Astrocyte (in vitro differentiated cells and primary cell): Measurements from ENCODE around the gene ROR2. TPM values are rescaled to one million over a fixed set of nuclear protein-coding genes. Genes with fewer than 3 reads are reported as not detected.

Experiments
- DNase-seq: peaks from one replicate; pipeline ENCODE4 v3.0.0-alpha.2; 2010; ENCODE audit warnings: low read depth
- FAIRE-seq: peaks from 2 replicates; lab custom pipeline; 2011; peaks lifted over from hg19 to GRCh38; lab: Jason Lieb, UNC
- H2AFZ ChIP-seq: 2 replicates; pipeline ENCODE4 v1.6.0; 2012; ENCODE audit warnings: low read depth, low read length, inconsistent platforms
- H3K27ac ChIP-seq: 2 replicates; pipeline ENCODE4 v1.5.1; 2011; ENCODE audit warnings: low read depth, low read length, inconsistent platforms
- H3K27me3 ChIP-seq: 2 replicates; pipeline ENCODE4 v1.6.0; 2011; ENCODE audit warnings: low read length, inconsistent platforms; ENCODE audit not compliant: insufficient read depth
- H3K36me3 ChIP-seq: 2 replicates; pipeline ENCODE4 v1.5.1; 2011; ENCODE audit warnings: low read length, inconsistent platforms; ENCODE audit not compliant: insufficient read depth
- H3K4me1 ChIP-seq: 2 replicates; pipeline ENCODE4 v1.5.1; 2011; ENCODE audit warnings: low read length, inconsistent platforms; ENCODE audit not compliant: insufficient read depth
- H3K4me2 ChIP-seq: 2 replicates; pipeline ENCODE4 v1.6.0; 2012; ENCODE audit warnings: low read length, inconsistent platforms
- H3K4me3 ChIP-seq: 2 replicates; pipeline ENCODE4 v1.5.1; 2011; ENCODE audit warnings: low read depth, mild to moderate bottlenecking, low read length, inconsistent platforms; ENCODE audit not compliant: insufficient read depth
- H3K79me2 ChIP-seq: 2 replicates; pipeline ENCODE4 v1.6.0; 2012; ENCODE audit warnings: mild to moderate bottlenecking, low read length, inconsistent platforms; ENCODE audit not compliant: insufficient read depth
- H3K9ac ChIP-seq: 2 replicates; pipeline ENCODE4 v1.6.0; 2012; ENCODE audit warnings: mild to moderate bottlenecking, low read length, inconsistent platforms
- H3K9me3 ChIP-seq: 2 replicates; pipeline ENCODE4 v1.5.1; 2012; ENCODE audit warnings: low read depth, mild to moderate bottlenecking, low read length, inconsistent platforms; ENCODE audit not compliant: insufficient read depth
- H4K20me1 ChIP-seq: 2 replicates; pipeline ENCODE4 v1.6.0; 2012; ENCODE audit warnings: low read length, inconsistent platforms; ENCODE audit not compliant: insufficient read depth
- H3K27ac Mint-ChIP-seq: one replicate; pipeline ENCODE4 v1.8.0; 2021; ENCODE audit warnings: mild to moderate bottlenecking, mixed read lengths; ENCODE audit not compliant: unreplicated experiment
- H3K27me3 Mint-ChIP-seq: one replicate; pipeline ENCODE4 v1.8.0; 2021; ENCODE audit warnings: low read depth, mixed read lengths; ENCODE audit not compliant: unreplicated experiment
- H3K36me3 Mint-ChIP-seq: one replicate; pipeline ENCODE4 v1.8.0; 2021; ENCODE audit warnings: low read depth, mixed read lengths; ENCODE audit not compliant: unreplicated experiment
- H3K4me1 Mint-ChIP-seq: one replicate; pipeline ENCODE4 v1.8.0; 2021; ENCODE audit warnings: low read depth, mixed read lengths; ENCODE audit not compliant: unreplicated experiment
- H3K4me3 Mint-ChIP-seq: one replicate; pipeline ENCODE4 v1.8.0; 2021; ENCODE audit warnings: mild to moderate bottlenecking, moderate library complexity, mixed read lengths; ENCODE audit not compliant: unreplicated experiment
- H3K9me3 Mint-ChIP-seq: one replicate; pipeline ENCODE4 v1.8.0; 2021; ENCODE audit warnings: mild to moderate bottlenecking, mixed read lengths; ENCODE audit not compliant: unreplicated experiment
- EZH2 ChIP-seq: IDR thresholded peaks from 2 replicates; pipeline ENCODE4 v1.6.1; 2012; ENCODE audit warnings: mild to moderate bottlenecking, low read length, inconsistent platforms; ENCODE audit not compliant: insufficient read depth
- total RNA-seq: library from RNA; stranded (reverse); gene quantifications from 2 replicates; pipeline ENCODE4 v1.2.1, GENCODE V29; 2021
- TF ChIP-seq, protein P1 (sequence below): IDR thresholded peaks from 2 replicates; pipeline ENCODE4 v1.5.1; 2011; ENCODE audit warnings: low read depth, mild to moderate bottlenecking, inconsistent platforms, low read length, moderate library complexity; ENCODE audit not compliant: insufficient read depth

ROR2 gene
- total RNA-seq, 1 donor from 2014 or later = 4.9 TPM

DNA sequence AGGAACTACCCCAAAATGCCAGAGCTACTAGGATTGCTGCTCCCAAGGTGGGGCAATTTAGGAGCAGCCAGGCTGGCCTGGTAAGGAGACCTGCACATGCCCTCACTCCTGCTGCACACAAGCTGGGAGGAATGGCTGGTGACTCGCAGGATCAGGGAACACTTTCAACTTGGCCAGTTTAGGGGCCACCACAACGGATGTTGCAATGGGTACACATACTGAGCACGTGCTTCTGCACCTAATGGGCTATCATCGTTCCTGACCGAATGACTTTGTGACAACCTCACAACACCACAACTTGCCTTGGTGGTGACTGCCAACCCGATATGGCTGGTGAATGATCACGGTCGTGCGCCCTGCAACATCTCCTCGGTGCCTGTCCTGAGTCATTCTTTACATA is 172.0 kb downstream of the ROR2 start:
- Histone ChIP-seq H3K27ac (no peak overlapping the region), H2AFZ (no peak overlapping the region), H3K36me3 (no peaks in the 10 kb centered on the region), H3K9ac (no peak overlapping the region), H4K20me1 (no peaks in the 10 kb centered on the region), H3K4me3 (no peak overlapping the region), H3K79me2 (no peaks in the 10 kb centered on the region), H3K4me1 (peaks cover 4% of the 10 kb centered on the region), H3K4me2 (no peak overlapping the region), H3K27me3 (peaks cover 33% of the 10 kb centered on the region), H3K9me3 (no peaks in the 10 kb centered on the region)
- DNase-seq (no peak), FAIRE-seq (no peak)
- H3K36me3 Mint-ChIP-seq = no peaks in the 10 kb centered on the region
- peak overlapping the region; percentile 89 for H3K27ac Mint-ChIP-seq
- H3K4me1 Mint-ChIP-seq = peaks cover 33% of the 10 kb centered on the region
- no peak for TF ChIP-seq EZH2
- TF ChIP-seq, protein P1, sequence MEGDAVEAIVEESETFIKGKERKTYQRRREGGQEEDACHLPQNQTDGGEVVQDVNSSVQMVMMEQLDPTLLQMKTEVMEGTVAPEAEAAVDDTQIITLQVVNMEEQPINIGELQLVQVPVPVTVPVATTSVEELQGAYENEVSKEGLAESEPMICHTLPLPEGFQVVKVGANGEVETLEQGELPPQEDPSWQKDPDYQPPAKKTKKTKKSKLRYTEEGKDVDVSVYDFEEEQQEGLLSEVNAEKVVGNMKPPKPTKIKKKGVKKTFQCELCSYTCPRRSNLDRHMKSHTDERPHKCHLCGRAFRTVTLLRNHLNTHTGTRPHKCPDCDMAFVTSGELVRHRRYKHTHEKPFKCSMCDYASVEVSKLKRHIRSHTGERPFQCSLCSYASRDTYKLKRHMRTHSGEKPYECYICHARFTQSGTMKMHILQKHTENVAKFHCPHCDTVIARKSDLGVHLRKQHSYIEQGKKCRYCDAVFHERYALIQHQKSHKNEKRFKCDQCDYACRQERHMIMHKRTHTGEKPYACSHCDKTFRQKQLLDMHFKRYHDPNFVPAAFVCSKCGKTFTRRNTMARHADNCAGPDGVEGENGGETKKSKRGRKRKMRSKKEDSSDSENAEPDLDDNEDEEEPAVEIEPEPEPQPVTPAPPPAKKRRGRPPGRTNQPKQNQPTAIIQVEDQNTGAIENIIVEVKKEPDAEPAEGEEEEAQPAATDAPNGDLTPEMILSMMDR = no peak
- H3K4me3 Mint-ChIP-seq = no peak overlapping the region
- H3K27me3 Mint-ChIP-seq = peaks cover 3% of the 10 kb centered on the region
- H3K9me3 Mint-ChIP-seq = peaks cover 4% of the 10 kb centered on the region

GRCh38 chr9:91777292-91777830 is 172.7 kb downstream of the ROR2 start:
- no peak overlapping the region for H2AFZ ChIP-seq
- TF ChIP-seq EZH2 = no peak
- TF ChIP-seq, protein P1 = no peak
- no peak overlapping the region for H3K4me2 ChIP-seq
- no peaks in the 10 kb centered on the region for H3K9me3 Mint-ChIP-seq
- H3K79me2 ChIP-seq = no peaks in the 10 kb centered on the region
- no peak overlapping the region for H3K4me3 ChIP-seq
- H3K27ac ChIP-seq = no peak overlapping the region
- H3K4me3 Mint-ChIP-seq = no peak overlapping the region
- H3K27ac Mint-ChIP-seq = peak overlapping the region; percentile 89
- H3K4me1 Mint-ChIP-seq = peaks cover 38% of the 10 kb centered on the region
- H4K20me1 ChIP-seq = no peaks in the 10 kb centered on the region
- H3K27me3 ChIP-seq = peaks cover 28% of the 10 kb centered on the region
- H3K9ac ChIP-seq = no peak overlapping the region
- FAIRE-seq (no peak), DNase-seq (peak; percentile 74)
- H3K9me3 ChIP-seq = no peaks in the 10 kb centered on the region
- peaks cover 2% of the 10 kb centered on the region for H3K36me3 Mint-ChIP-seq
- no peaks in the 10 kb centered on the region for H3K36me3 ChIP-seq
- peaks cover 3% of the 10 kb centered on the region for H3K27me3 Mint-ChIP-seq
- H3K4me1 ChIP-seq = peaks cover 4% of the 10 kb centered on the region

- DNase-seq = peak; percentile 31
- H3K4me2 ChIP-seq = no peak overlapping the region
These were observed 173.4 kb downstream of the ROR2 start for GRCh38 chr9:91776409-91777291.

More at GRCh38 chr9:91776409-91777291, 173.4 kb downstream of the ROR2 start:
- Histone ChIP-seq H3K4me1 (peaks cover 6% of the 10 kb centered on the region), H3K36me3 (no peaks in the 10 kb centered on the region), H3K9ac (no peak overlapping the region), H2AFZ (no peak overlapping the region), H3K27me3 (peaks cover 24% of the 10 kb centered on the region), H4K20me1 (no peaks in the 10 kb centered on the region), H3K4me3 (no peak overlapping the region), H3K9me3 (no peaks in the 10 kb centered on the region), H3K27ac (no peak overlapping the region), H3K79me2 (no peaks in the 10 kb centered on the region)
- Mint-ChIP-seq H3K4me1 (peaks cover 41% of the 10 kb centered on the region), H3K4me3 (no peak overlapping the region), H3K27ac (peak overlapping the region; percentile 74), H3K27me3 (peaks cover 3% of the 10 kb centered on the region), H3K9me3 (no peaks in the 10 kb centered on the region), H3K36me3 (peaks cover 2% of the 10 kb centered on the region)
- no peak for TF ChIP-seq EZH2
- TF ChIP-seq, protein P1 = no peak
- FAIRE-seq = peak; percentile 75
